ENCODE measurements around the gene TEN1. TPM values are rescaled to one million over a fixed set of nuclear protein-coding genes. Genes with fewer than 3 reads are reported as not detected.

Gene TEN1
- total RNA-seq, 4 donors from 2014 or later, result 20.0 to 43.6 (median 26.9) TPM

- Histone ChIP-seq H3K27me3 (no peaks in the 10 kb centered on the region), H3K27ac (peak within 1 kb of the TSS; percentile 59), H3K4me3 (peak within 1 kb of the TSS; percentile 71), H3K4me1 (peaks cover 16% of the 10 kb centered on the region), H3K9me3 (no peaks in the 10 kb centered on the region), H3K36me3 (peaks cover 13% of the 10 kb centered on the region)
- under 1% methylated on average over 24 of the region's 63 CpGs for WGBS
- DNase-seq (ENCODE audit: low spot score in 2 of 2), result peak; percentile 94 to 96
- TF ChIP-seq, protein P1, sequence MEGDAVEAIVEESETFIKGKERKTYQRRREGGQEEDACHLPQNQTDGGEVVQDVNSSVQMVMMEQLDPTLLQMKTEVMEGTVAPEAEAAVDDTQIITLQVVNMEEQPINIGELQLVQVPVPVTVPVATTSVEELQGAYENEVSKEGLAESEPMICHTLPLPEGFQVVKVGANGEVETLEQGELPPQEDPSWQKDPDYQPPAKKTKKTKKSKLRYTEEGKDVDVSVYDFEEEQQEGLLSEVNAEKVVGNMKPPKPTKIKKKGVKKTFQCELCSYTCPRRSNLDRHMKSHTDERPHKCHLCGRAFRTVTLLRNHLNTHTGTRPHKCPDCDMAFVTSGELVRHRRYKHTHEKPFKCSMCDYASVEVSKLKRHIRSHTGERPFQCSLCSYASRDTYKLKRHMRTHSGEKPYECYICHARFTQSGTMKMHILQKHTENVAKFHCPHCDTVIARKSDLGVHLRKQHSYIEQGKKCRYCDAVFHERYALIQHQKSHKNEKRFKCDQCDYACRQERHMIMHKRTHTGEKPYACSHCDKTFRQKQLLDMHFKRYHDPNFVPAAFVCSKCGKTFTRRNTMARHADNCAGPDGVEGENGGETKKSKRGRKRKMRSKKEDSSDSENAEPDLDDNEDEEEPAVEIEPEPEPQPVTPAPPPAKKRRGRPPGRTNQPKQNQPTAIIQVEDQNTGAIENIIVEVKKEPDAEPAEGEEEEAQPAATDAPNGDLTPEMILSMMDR (IDR thresholded peaks at IDR 0.05), result no peak
- TF ChIP-seq POLR2A (IDR thresholded peaks at IDR 0.05), result peak in 1 of 2 donors; percentile 59
- no peak for TF ChIP-seq EP300 (IDR thresholded peaks at IDR 0.05)
- peak in 2 of 3 donors; percentile 64 to 87 for TF ChIP-seq POLR2AphosphoS5 (IDR thresholded peaks at IDR 0.05)
Measured at GRCh38 chr17:75940727-75941441, 38.2 kb upstream of the TEN1 start, which contains the start of gene FBF1. Gene FBF1, minus strand, starts transcription at chr17:75941042. Its CDS starts 2,893 bp downstream, at chr17:75938149.

DNA sequence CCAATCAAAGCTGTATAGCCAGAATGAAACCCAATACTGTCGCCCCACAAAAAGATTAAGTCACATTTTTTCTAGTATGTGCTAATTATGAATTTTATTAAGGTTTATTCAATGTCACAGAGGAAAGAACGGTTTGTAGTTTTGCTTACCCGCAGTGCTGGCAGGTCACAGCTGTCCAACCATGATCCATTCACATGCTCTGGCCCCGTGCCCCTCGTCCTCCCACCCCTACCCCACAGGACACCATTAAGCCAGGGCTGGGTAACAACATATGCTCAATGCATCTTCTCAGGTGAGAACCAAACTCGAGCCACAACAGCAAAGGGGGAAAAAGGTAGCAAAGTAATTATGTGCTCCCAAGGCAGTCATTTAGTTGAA, 37.6 kb upstream of the TEN1 start:
- H3K36me3 ChIP-seq, result peaks cover 18% of the 10 kb centered on the region
- H3K4me1 ChIP-seq, result peaks cover 16% of the 10 kb centered on the region
- TF ChIP-seq, protein P1 (IDR thresholded peaks at IDR 0.05), result no peak
- no peak for TF ChIP-seq EP300 (IDR thresholded peaks at IDR 0.05)
- no peak for TF ChIP-seq POLR2AphosphoS5 (IDR thresholded peaks at IDR 0.05)
- TF ChIP-seq POLR2A (IDR thresholded peaks at IDR 0.05), result no peak
- H3K27ac ChIP-seq, result peak overlapping the region; percentile 59
- 43% methylated on average over 6 of the region's 6 CpGs for WGBS
- no peaks in the 10 kb centered on the region for H3K9me3 ChIP-seq
- peak in 1 of 2 donors; percentile 55 for DNase-seq (ENCODE audit: low spot score in 2 of 2)
- H3K4me3 ChIP-seq, result peak overlapping the region; percentile 71
- no peaks in the 10 kb centered on the region for H3K27me3 ChIP-seq

GRCh38 chr17:75942473-75942872, 36.6 kb upstream of the TEN1 start:
- H3K4me1 ChIP-seq, result peaks cover 16% of the 10 kb centered on the region
- H3K9me3 ChIP-seq, result no peaks in the 10 kb centered on the region
- peaks cover 29% of the 10 kb centered on the region for H3K36me3 ChIP-seq
- no peak for DNase-seq (ENCODE audit: low spot score in 2 of 2)
- H3K27me3 ChIP-seq, result no peaks in the 10 kb centered on the region
- no peak overlapping the region for H3K4me3 ChIP-seq
- no peak overlapping the region for H3K27ac ChIP-seq
- TF ChIP-seq, protein P1 (IDR thresholded peaks at IDR 0.05), result no peak
- TF ChIP-seq POLR2A (IDR thresholded peaks at IDR 0.05) (no peak), EP300 (IDR thresholded peaks at IDR 0.05) (no peak), POLR2AphosphoS5 (IDR thresholded peaks at IDR 0.05) (no peak)
- 91% methylated on average over 4 of the region's 4 CpGs for WGBS

GRCh38 chr17:75943491-75943890, 35.5 kb upstream of the TEN1 start:
- no peak for TF ChIP-seq EP300 (IDR thresholded peaks at IDR 0.05)
- no peak for TF ChIP-seq POLR2A (IDR thresholded peaks at IDR 0.05)
- TF ChIP-seq, protein P1 (IDR thresholded peaks at IDR 0.05), result no peak
- TF ChIP-seq POLR2AphosphoS5 (IDR thresholded peaks at IDR 0.05), result no peak
- peaks cover 39% of the 10 kb centered on the region for H3K36me3 ChIP-seq
- peaks cover 16% of the 10 kb centered on the region for H3K4me1 ChIP-seq
- H3K27ac ChIP-seq, result no peak overlapping the region
- no peaks in the 10 kb centered on the region for H3K9me3 ChIP-seq
- no peaks in the 10 kb centered on the region for H3K27me3 ChIP-seq
- no peak overlapping the region for H3K4me3 ChIP-seq
- DNase-seq (ENCODE audit: low spot score in 2 of 2), result no peak
- WGBS, result 78% methylated on average over 1 of the region's 1 CpG

- H3K36me3 ChIP-seq, result peaks cover 56% of the 10 kb centered on the region
- 61% methylated on average over 2 of the region's 2 CpGs for WGBS
Measured at GRCh38 chr17:75945211-75945610, 33.8 kb upstream of the TEN1 start.

More at GRCh38 chr17:75945211-75945610, 33.8 kb upstream of the TEN1 start:
- no peak for TF ChIP-seq POLR2AphosphoS5 (IDR thresholded peaks at IDR 0.05)
- H3K9me3 ChIP-seq, result no peaks in the 10 kb centered on the region
- H3K27ac ChIP-seq, result no peak overlapping the region
- H3K27me3 ChIP-seq, result no peaks in the 10 kb centered on the region
- no peak for DNase-seq (ENCODE audit: low spot score in 2 of 2)
- H3K4me1 ChIP-seq, result peaks cover 12% of the 10 kb centered on the region
- H3K4me3 ChIP-seq, result no peak overlapping the region
